ENCODE measurements around the gene DTNBP1. TPM values are rescaled to one million over a fixed set of nuclear protein-coding genes. Genes with fewer than 3 reads are reported as not detected.

Gene DTNBP1
- total and polyA plus RNA-seq, 2 of the 8 experiments (the other 6 are each of a cell fraction or from before 2014, with no cell fraction given): 13.5 to 22.1 TPM

DNA sequence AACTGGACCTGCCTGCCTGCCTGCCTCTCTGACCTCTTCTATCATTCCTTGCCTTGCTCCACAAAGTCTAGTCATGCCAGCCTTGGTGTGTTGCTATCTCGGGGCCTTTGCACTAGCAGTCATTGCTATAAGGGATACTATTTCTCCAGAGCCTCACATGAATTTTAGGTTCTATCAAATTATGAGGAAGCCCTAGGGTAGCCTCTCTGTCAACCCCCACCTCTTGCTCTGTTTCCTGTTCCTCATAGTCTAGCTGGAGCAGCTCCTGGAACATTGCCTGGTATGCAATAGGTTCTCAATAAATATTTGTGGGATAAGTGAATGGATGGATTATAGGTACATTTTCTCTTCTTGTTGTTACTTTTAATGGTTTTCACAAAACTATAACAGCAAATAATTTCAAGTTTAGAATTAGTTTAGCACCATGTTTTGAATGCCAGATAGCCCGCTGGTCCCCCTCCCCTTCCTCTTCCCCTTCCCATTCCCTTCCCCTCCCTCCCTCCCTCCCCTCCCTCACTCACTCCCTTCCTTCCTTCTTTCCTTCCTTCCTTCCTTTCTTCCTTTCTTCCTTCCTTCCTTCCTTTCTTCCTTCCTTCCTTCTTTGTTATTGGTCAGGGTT is 46.9 kb upstream of the DTNBP1 start:
- CTCF ChIA-PET (ENCODE audit: partially characterized antibody): interaction anchor here (1.2 kb wide), 1 partner anchor 473 kb away, joined by 3 read pairs; no protein-coding TSS in a partner anchor
- Histone ChIP-seq H4K20me1 (replicated peaks in 1 of 2; ENCODE audit: control insufficient read depth in 1 of 2, insufficient read depth in 2 of 2, low read length in 2 of 2) (no peaks in the 10 kb centered on the region), H3K27ac (ENCODE audit: low read depth, low read length) (no peak overlapping the region), H2BK12ac (ENCODE audit: low read depth, low read length) (no peak overlapping the region), H2BK120ac (replicated peaks; ENCODE audit: low read depth, low read length) (no peak overlapping the region), H3K56ac (replicated peaks; ENCODE audit: insufficient read length, low read depth, low read length) (no peak overlapping the region), H3K4ac (replicated peaks; ENCODE audit: insufficient read length, low read depth, low read length) (no peak overlapping the region), H3K9me3 (ENCODE audit: insufficient read depth in 2 of 2, low read depth in 1 of 2, low read length in 1 of 2) (no peaks in the 10 kb centered on the region), H3K36me3 (ENCODE audit: control insufficient read depth in 2 of 4, insufficient read depth in 4 of 4, low read length in 3 of 4) (no peaks in the 10 kb centered on the region), H3K79me2 (ENCODE audit: control insufficient read depth in 1 of 2, insufficient read depth in 2 of 2, low read length in 2 of 2) (no peaks in the 10 kb centered on the region), H4K5ac (ENCODE audit: insufficient read length, low read depth, low read length) (no peak overlapping the region), H2AFZ (ENCODE audit: low read length) (no peak overlapping the region), H3K27me3 (replicated peaks in 1 of 4; ENCODE audit: control insufficient read depth in 3 of 4, extremely low read depth in 1 of 4, insufficient read depth in 3 of 4, low read length in 3 of 4) (no peaks in the 10 kb centered on the region), H2BK5ac (ENCODE audit: low read depth, low read length) (no peak overlapping the region), H2BK15ac (ENCODE audit: low read length) (no peak overlapping the region), H3K23me2 (ENCODE audit: low read depth, low read length) (no peaks in the 10 kb centered on the region), H3K4me3 (ENCODE audit: extremely low read depth in 1 of 4, insufficient read depth in 2 of 4, low read depth in 3 of 4, low read length in 4 of 4) (no peak overlapping the region), H2AK5ac (ENCODE audit: low read depth, low read length) (no peak overlapping the region), H3K9ac (replicated peaks in 1 of 4; ENCODE audit: extremely low read depth in 1 of 4, low read depth in 3 of 4, low read length in 3 of 4) (no peak overlapping the region), H3K4me2 (ENCODE audit: insufficient read depth in 1 of 2, low read depth in 2 of 2, low read length in 2 of 2) (no peak overlapping the region), H3K14ac (ENCODE audit: insufficient read length) (no peak overlapping the region), H2BK20ac (ENCODE audit: low read length) (no peak overlapping the region), H3K79me1 (ENCODE audit: low read depth, low read length) (no peaks in the 10 kb centered on the region), H4K8ac (ENCODE audit: extremely low read depth, insufficient read depth, low read length) (no peak overlapping the region), H3K4me1 (replicated peaks in 1 of 4; ENCODE audit: control insufficient read depth in 3 of 4, insufficient read depth in 4 of 4, low read length in 3 of 4) (no peaks in the 10 kb centered on the region; a peak in 1 of 7 replicates), H3K23ac (ENCODE audit: insufficient read length) (no peak overlapping the region), H3K18ac (ENCODE audit: extremely low read depth, low read length) (no peak overlapping the region), H4K91ac (replicated peaks; ENCODE audit: insufficient read length, low read length) (no peak overlapping the region)
- POLR2A ChIA-PET (ENCODE audit: partially characterized antibody): no interaction called here
- WGBS, 2 experiments (ENCODE audit: extremely low coverage in 1 of 2, insufficient coverage in 1 of 2, insufficient read length in 1 of 2, insufficient replicate concordance in 2 of 2, low coverage in 1 of 2, low lambda C conversion rate in 2 of 2, missing lambda C conversion rate in 1 of 2): 95% methylated on average over 1 of the region's 2 CpGs; no CpG with 5 or more reads in 1 of the 2 experiments
- DNase-seq (ENCODE audit: low read depth in 1 of 2, low spot score in 2 of 2) (no peak), FAIRE-seq (no peak)
- TF ChIP-seq YY1 (IDR thresholded peaks at IDR 0.05; ENCODE audit: low read depth, low read length) (no peak), EZH2 (IDR thresholded peaks at IDR 0.05; ENCODE audit: low read depth, low read length, severe bottlenecking) (no peak), ASH2L (IDR thresholded peaks at IDR 0.05; ENCODE audit: low read length) (no peak), RXRA (IDR thresholded peaks at IDR 0.05; ENCODE audit: insufficient read depth, low read depth, low read length) (no peak), MAFK (IDR thresholded peaks at IDR 0.05; ENCODE audit: low read depth, low read length) (no peak), JUN (IDR thresholded peaks at IDR 0.05; ENCODE audit: low read depth, low read length) (no peak), GABPA (IDR thresholded peaks at IDR 0.05; ENCODE audit: borderline replicate concordance, insufficient read depth, low read length) (no peak), SP2 (IDR thresholded peaks at IDR 0.05; ENCODE audit: low read length) (no peak), KDM1A (IDR thresholded peaks at IDR 0.05; ENCODE audit: borderline replicate concordance, low read length) (no peak), NRF1 (IDR thresholded peaks at IDR 0.05; ENCODE audit: low read depth, low read length) (no peak)
